ENCODE results near the gene KIF20B.

GRCh38 chr10:89805599-89806013 is 104.2 kb downstream of the KIF20B start:
- TF ChIP-seq CTCF (IDR thresholded peaks at IDR 0.05) (no peak), POLR2A (IDR thresholded peaks at IDR 0.05) (no peak)
